ENCODE measurements around the gene TMEM163. TPM values are rescaled to one million over a fixed set of nuclear protein-coding genes. Genes with fewer than 3 reads are reported as not detected.
A peak's percentile ranks its signal among the peaks of the same experiment; 100 is the strongest.

TMEM163 gene
- total and polyA plus RNA-seq, 8 donors = 14.8 to 30.5 (median 20.5) TPM

- Histone ChIP-seq H3K4me1 (peaks cover 0 to 6% (median 0%) of the 10 kb centered on the region in 3 donors), H3K9me3 (no peaks in the 10 kb centered on the region), H3K36me3 (no peaks in the 10 kb centered on the region), H3K4me3 (peak overlapping the region; percentile 67 to 90 (median 84)), H3K27me3 (no peaks in the 10 kb centered on the region), H3K27ac (peak overlapping the region; percentile 18 to 62 (median 46))
- 1% methylated on average over 70 to 91 of the region's 91 CpGs for WGBS, 2 donors
- intact Hi-C loops (cut with DNase I) = no loop called here
- ATAC-seq (peak; percentile 30 to 74 (median 71)), FAIRE-seq (no peak), DNase-seq (peak; percentile 27 to 80 (median 54))
- TF ChIP-seq, protein P1, sequence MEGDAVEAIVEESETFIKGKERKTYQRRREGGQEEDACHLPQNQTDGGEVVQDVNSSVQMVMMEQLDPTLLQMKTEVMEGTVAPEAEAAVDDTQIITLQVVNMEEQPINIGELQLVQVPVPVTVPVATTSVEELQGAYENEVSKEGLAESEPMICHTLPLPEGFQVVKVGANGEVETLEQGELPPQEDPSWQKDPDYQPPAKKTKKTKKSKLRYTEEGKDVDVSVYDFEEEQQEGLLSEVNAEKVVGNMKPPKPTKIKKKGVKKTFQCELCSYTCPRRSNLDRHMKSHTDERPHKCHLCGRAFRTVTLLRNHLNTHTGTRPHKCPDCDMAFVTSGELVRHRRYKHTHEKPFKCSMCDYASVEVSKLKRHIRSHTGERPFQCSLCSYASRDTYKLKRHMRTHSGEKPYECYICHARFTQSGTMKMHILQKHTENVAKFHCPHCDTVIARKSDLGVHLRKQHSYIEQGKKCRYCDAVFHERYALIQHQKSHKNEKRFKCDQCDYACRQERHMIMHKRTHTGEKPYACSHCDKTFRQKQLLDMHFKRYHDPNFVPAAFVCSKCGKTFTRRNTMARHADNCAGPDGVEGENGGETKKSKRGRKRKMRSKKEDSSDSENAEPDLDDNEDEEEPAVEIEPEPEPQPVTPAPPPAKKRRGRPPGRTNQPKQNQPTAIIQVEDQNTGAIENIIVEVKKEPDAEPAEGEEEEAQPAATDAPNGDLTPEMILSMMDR (IDR thresholded peaks at IDR 0.05) = no peak
Observed at GRCh38 chr2:134718023-134718816, 580 bp downstream of the TMEM163 start.

DNA sequence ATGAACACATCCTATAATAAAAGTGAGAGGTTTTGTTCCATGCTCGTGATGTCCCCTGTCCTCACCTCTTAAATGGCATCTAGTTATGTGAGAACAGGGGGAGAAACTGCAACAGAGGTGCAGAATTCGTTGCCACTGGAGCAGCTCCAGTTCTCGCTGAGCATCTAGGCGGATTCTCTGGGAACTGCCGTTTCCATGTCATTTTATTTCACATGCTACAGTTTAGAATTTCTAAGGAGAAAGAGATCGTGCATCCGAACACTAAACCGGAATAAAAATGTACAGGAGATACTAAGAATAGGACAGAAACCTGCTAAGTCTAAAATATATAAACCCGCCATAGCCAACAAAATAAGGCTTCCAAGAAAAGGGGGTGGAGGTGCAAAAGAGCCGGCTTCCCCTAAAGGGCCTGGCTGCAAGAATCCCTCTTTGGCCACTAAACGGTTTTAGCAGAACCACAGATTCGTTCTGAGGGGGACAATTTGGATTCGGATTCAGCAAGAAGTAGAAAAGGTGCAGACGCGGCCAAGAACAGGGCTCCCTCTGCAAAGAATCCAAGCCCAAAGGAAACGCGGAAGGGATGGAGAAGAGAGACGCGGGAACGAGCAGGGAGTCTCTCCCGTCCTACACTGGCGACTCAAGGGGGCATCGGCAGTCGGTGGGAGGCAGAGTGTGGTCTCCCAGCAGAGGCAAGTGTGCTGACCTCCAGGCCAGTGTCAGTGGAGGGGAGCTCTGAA is 1.3 kb downstream of the TMEM163 start:
- intact Hi-C loops (cut with DNase I) = no loop called here
- peaks cover 0 to 7% (median 0%) of the 10 kb centered on the region in 3 donors for H3K4me1 ChIP-seq
- DNase-seq (peak in 1 of 6 donors; percentile 56), FAIRE-seq (no peak), ATAC-seq (peak in 3 of 4 donors; percentile 13 to 26 (median 17))
- H3K27me3 ChIP-seq = no peaks in the 10 kb centered on the region
- TF ChIP-seq, protein P1 (IDR thresholded peaks at IDR 0.05) = no peak
- H3K4me3 ChIP-seq = peak overlapping the region; percentile 67 to 90 (median 84)
- no peaks in the 10 kb centered on the region for H3K36me3 ChIP-seq
- H3K9me3 ChIP-seq = no peaks in the 10 kb centered on the region
- WGBS, 2 donors = 45 to 50% methylated on average over 24 of the region's 24 CpGs
- H3K27ac ChIP-seq = no peak overlapping the region

- no peaks in the 10 kb centered on the region for H3K9me3 ChIP-seq
- WGBS, 2 donors = 57 to 58% methylated on average over 8 of the region's 8 CpGs
- no peak overlapping the region for H3K27ac ChIP-seq
- peak overlapping the region in 2 of 4 donors; percentile 88 to 90 for H3K4me3 ChIP-seq
- H3K36me3 ChIP-seq = no peaks in the 10 kb centered on the region
- DNase-seq (no peak), FAIRE-seq (no peak), ATAC-seq (no peak)
- intact Hi-C loops (cut with DNase I) = no loop called here
- TF ChIP-seq, protein P1 (IDR thresholded peaks at IDR 0.05) = no peak
- no peaks in the 10 kb centered on the region for H3K27me3 ChIP-seq
- H3K4me1 ChIP-seq = peaks cover 0 to 13% (median 5%) of the 10 kb centered on the region in 3 donors
Observed at GRCh38 chr2:134716721-134717243, 2.0 kb downstream of the TMEM163 start.

DNA sequence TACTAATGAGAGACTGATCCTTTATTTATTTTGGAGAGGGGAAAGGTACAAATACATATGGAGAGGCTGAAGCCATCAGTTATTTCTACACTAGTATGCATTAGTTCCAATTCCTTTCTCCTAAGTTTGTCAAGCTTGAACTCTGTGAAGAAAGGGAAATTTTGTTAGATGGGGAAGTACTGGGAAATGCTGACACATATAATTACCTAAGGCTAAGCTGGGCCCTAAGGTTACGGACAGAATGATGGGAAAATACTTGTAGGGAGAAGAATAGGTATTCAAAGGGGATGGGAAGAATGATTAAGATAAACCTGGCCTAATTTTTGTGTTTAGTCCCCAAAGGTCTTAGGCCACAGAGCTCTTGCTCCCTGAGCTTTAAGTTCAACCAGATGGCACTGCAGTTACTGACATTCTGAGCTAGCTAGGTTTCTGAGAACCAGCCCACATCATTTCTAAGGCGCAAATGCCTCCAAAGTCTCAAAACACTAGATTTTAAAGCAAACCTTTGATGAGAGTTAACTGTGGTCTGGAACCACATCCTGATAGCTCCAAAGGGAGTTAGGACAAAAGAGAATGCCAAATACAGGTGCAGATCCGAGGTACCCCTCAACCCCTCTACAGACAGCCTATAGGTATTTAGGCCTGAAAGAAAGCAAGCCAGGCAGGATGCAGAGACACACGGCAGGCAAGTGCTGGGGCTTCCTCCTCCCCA is 2.7 kb downstream of the TMEM163 start:
- Histone ChIP-seq H3K27ac (no peak overlapping the region), H3K36me3 (no peaks in the 10 kb centered on the region), H3K9me3 (no peaks in the 10 kb centered on the region), H3K27me3 (no peaks in the 10 kb centered on the region), H3K4me1 (peaks cover 0 to 20% (median 12%) of the 10 kb centered on the region in 3 donors), H3K4me3 (peak overlapping the region in 1 of 4 donors; percentile 88)
- no peak for FAIRE-seq
- WGBS, 2 donors = 77 to 81% methylated on average over 4 of the region's 4 CpGs
- ATAC-seq = no peak
- TF ChIP-seq, protein P1 (IDR thresholded peaks at IDR 0.05) = no peak
- intact Hi-C loops (cut with DNase I) = no loop called here
- no peak for DNase-seq
